Erythroblast (primary cell): ENCODE results near the gene ATP9A.

ENCODE experiments used
- GATA1 ChIP-seq: IDR thresholded peaks from 2 replicates; pipeline ENCODE4 v1.6.1; 2011; ENCODE audit warnings: low read depth, mild to moderate bottlenecking, control low read depth, low read length, moderate library complexity
- POLR2A ChIP-seq: IDR thresholded peaks from 2 replicates; pipeline ENCODE4 v1.6.1; 2011; ENCODE audit warnings: mild to moderate bottlenecking, low read length

- TF ChIP-seq POLR2A (no peak), GATA1 (no peak)
Measured at GRCh38 chr20:51700809-51701285, 67.3 kb downstream of the ATP9A start.
